Caco-2 (cell line): ENCODE results near the gene MANEAL. TPM values are rescaled to one million over a fixed set of nuclear protein-coding genes. Genes with fewer than 3 reads are reported as not detected.

Experiments
- BruUV-seq: library from RNA; stranded (reverse); fragments of 400-500 nt; replicated peaks from 2 replicates; lab custom pipeline; 2021; lab: Mats Ljungman, UMichigan
- CTCF ChIA-PET: fragments of 300-600 bp; sonication (Branson Sonifier 250); formaldehyde crosslinking; loops from one replicate; lab custom pipeline; 2022; ENCODE audit warnings: antibody characterized with exemption; lab: Charles Lee
- POLR2A ChIA-PET: fragments of 300-600 bp; sonication (Branson Sonifier 250); formaldehyde crosslinking; loops from one replicate; lab custom pipeline; 2022; ENCODE audit warnings: antibody characterized with exemption; lab: Charles Lee
- DNase-seq, 2 experiments: peaks; one replicate each; pipeline versions ENCODE4 v3.0.0 to v3.0.0-alpha.2; 2020 to 2022
- H3K27me3 ChIP-seq: replicated peaks from 2 replicates; pipeline ENCODE4 v1.6.0; 2011; ENCODE audit warnings: low read length; ENCODE audit not compliant: control insufficient read depth, insufficient read depth
- H3K36me3 ChIP-seq: 2 replicates; pipeline ENCODE4 v1.5.1; 2011; ENCODE audit warnings: low read length; ENCODE audit not compliant: control insufficient read depth, insufficient read depth
- H3K4me1 ChIP-seq: fragments of 250-450 bp; sonication (Bioruptor Pico); 2 replicates; pipeline ENCODE4 v1.5.1; 2020; ENCODE audit warnings: mild to moderate bottlenecking
- H3K4me3 ChIP-seq: 2 replicates; pipeline ENCODE4 v1.5.1; 2011; ENCODE audit warnings: low read depth, mild to moderate bottlenecking, control low read depth, low read length
- H3K9me3 ChIP-seq: fragments of 250-450 bp; sonication (Bioruptor Pico); 2 replicates; pipeline ENCODE4 v1.5.1; 2020; ENCODE audit warnings: mild to moderate bottlenecking, moderate library complexity
- H3K27ac Mint-ChIP-seq: one replicate; pipeline ENCODE4 v1.8.0; 2022; ENCODE audit warnings: mixed read lengths; ENCODE audit not compliant: unreplicated experiment
- H3K27me3 Mint-ChIP-seq: one replicate; pipeline ENCODE4 v1.8.0; 2022; ENCODE audit warnings: mixed read lengths; ENCODE audit not compliant: insufficient read depth, unreplicated experiment
- H3K36me3 Mint-ChIP-seq: one replicate; pipeline ENCODE4 v1.8.0; 2022; ENCODE audit warnings: mild to moderate bottlenecking, mixed read lengths; ENCODE audit not compliant: insufficient read depth, unreplicated experiment
- H3K4me1 Mint-ChIP-seq: one replicate; pipeline ENCODE4 v1.8.0; 2022; ENCODE audit warnings: low read depth, mixed read lengths; ENCODE audit not compliant: unreplicated experiment
- H3K4me3 Mint-ChIP-seq: one replicate; pipeline ENCODE4 v1.8.0; 2022; ENCODE audit warnings: mild to moderate bottlenecking, moderate library complexity, mixed read lengths; ENCODE audit not compliant: unreplicated experiment
- H3K9me3 Mint-ChIP-seq: one replicate; pipeline ENCODE4 v1.8.0; 2022; ENCODE audit warnings: mixed read lengths; ENCODE audit not compliant: unreplicated experiment
- intact Hi-C: fragments of 100-400 bp; cut with micrococcal nuclease; formaldehyde crosslinking; loops from one replicate; pipeline ENCODE4 v1.10.0; 2022; ENCODE audit not compliant: unreplicated experiment
- total RNA-seq: library from RNA; stranded (reverse); gene quantifications from 2 replicates; pipeline ENCODE4 v1.2.3, GENCODE V29; 2022
- TF ChIP-seq, protein P1 (sequence below), 2 experiments: fragments of 200-600 bp in 1 of 2; IDR thresholded peaks; 1 replicate in 1 of 2; 2 replicates in 1 of 2; pipeline versions ENCODE4 v1.5.1 to v1.8.0; 2011 to 2022; ENCODE audit warnings: antibody characterized with exemption in 1 of 2, control low read depth in 1 of 2, inconsistent platforms in 1 of 2, low read depth in 1 of 2, low read length in 1 of 2, mild to moderate bottlenecking in 1 of 2, moderate library complexity in 1 of 2; ENCODE audit not compliant: insufficient read depth in 1 of 2, severe bottlenecking in 1 of 2, unreplicated experiment in 1 of 2

The MANEAL gene
- total RNA-seq, 1 experiment from 2014 or later, result 25.9 TPM

DNA sequence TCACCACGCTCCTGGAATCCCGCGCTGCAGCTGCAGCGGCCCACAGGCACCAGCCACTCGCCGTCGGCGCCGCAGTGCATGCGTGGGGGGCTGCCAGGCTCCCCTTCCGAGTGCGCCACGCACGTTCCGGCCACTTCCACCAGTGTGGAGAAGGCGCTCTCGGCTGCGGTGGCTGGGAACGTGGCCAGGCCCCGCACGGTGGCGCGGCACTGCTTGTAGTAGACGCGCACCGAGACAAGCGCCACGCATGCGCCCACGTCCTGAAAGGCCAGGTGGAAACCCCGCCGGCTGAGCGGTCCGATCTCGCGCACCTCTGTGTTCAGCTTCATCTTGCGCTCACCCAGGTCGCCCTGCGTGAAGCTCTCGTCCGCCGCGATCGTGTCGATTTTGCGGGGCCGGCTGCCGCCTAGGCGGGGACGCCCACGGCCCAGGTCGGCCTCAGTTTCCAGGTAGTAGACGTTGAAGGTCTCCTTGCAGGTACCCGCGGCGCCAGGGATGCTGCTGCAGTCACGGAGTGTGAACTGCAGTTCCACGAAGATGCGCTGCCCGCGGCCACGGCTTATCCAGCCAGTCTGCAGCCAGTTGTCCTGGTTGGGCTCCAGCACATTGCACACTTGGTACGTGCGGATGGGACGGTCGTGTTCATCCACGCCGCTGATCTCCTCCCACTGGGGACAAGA lies 32.1 kb upstream of the MANEAL start:
- H3K36me3 Mint-ChIP-seq, result no peaks in the 10 kb centered on the region
- no peaks in the 10 kb centered on the region for H3K9me3 Mint-ChIP-seq
- no peak for DNase-seq
- no TSS peak for BruUV-seq
- intact Hi-C loops, result no loop called here
- Histone ChIP-seq H3K9me3 (no peaks in the 10 kb centered on the region), H3K36me3 (no peaks in the 10 kb centered on the region), H3K4me3 (no peak overlapping the region), H3K4me1 (no peaks in the 10 kb centered on the region), H3K27me3 (no peaks in the 10 kb centered on the region)
- TF ChIP-seq, protein P1, sequence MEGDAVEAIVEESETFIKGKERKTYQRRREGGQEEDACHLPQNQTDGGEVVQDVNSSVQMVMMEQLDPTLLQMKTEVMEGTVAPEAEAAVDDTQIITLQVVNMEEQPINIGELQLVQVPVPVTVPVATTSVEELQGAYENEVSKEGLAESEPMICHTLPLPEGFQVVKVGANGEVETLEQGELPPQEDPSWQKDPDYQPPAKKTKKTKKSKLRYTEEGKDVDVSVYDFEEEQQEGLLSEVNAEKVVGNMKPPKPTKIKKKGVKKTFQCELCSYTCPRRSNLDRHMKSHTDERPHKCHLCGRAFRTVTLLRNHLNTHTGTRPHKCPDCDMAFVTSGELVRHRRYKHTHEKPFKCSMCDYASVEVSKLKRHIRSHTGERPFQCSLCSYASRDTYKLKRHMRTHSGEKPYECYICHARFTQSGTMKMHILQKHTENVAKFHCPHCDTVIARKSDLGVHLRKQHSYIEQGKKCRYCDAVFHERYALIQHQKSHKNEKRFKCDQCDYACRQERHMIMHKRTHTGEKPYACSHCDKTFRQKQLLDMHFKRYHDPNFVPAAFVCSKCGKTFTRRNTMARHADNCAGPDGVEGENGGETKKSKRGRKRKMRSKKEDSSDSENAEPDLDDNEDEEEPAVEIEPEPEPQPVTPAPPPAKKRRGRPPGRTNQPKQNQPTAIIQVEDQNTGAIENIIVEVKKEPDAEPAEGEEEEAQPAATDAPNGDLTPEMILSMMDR (IDR thresholded peaks at IDR 0.05; ENCODE audit: insufficient read depth in 1 of 2, low read depth in 1 of 2, low read length in 1 of 2, severe bottlenecking in 1 of 2, unreplicated experiment in 1 of 2), result no peak
- POLR2A ChIA-PET, result no interaction called here
- peaks cover 8% of the 10 kb centered on the region for H3K27me3 Mint-ChIP-seq
- H3K4me3 Mint-ChIP-seq, result no peak overlapping the region
- H3K4me1 Mint-ChIP-seq, result no peaks in the 10 kb centered on the region
- no peak overlapping the region for H3K27ac Mint-ChIP-seq
- CTCF ChIA-PET, result no interaction called here

DNA sequence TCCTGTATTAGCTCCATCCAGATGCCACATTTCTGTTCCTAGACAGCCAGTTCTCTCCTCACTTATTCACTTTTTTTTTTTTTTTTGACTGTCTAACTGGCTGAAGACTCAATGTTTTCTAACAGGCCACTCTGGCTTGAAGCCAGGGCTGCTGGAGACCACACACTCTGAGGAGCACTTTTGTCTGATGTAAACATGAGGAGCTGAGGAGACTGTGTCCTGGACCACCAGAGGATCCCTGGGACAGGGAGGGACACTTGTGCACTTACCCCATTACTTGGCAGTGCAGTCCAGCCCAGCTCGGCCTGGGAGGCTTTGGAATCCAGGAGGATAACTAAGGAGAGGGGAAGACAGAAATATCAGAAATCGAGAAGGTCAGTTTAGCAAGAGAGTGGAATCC lies 31.1 kb upstream of the MANEAL start:
- H3K9me3 ChIP-seq, result no peaks in the 10 kb centered on the region
- no peaks in the 10 kb centered on the region for H3K36me3 ChIP-seq
- H3K4me3 ChIP-seq, result no peak overlapping the region
- BruUV-seq, result no TSS peak
- Mint-ChIP-seq H3K9me3 (no peaks in the 10 kb centered on the region), H3K4me1 (no peaks in the 10 kb centered on the region), H3K27ac (no peak overlapping the region), H3K27me3 (peaks cover 8% of the 10 kb centered on the region), H3K36me3 (no peaks in the 10 kb centered on the region), H3K4me3 (no peak overlapping the region)
- no peaks in the 10 kb centered on the region for H3K4me1 ChIP-seq
- POLR2A ChIA-PET, result no interaction called here
- TF ChIP-seq, protein P1 (IDR thresholded peaks at IDR 0.05; ENCODE audit: insufficient read depth in 1 of 2, low read depth in 1 of 2, low read length in 1 of 2, severe bottlenecking in 1 of 2, unreplicated experiment in 1 of 2), result no peak
- intact Hi-C loops, result no loop called here
- CTCF ChIA-PET, result no interaction called here
- no peaks in the 10 kb centered on the region for H3K27me3 ChIP-seq
- no peak for DNase-seq

DNA sequence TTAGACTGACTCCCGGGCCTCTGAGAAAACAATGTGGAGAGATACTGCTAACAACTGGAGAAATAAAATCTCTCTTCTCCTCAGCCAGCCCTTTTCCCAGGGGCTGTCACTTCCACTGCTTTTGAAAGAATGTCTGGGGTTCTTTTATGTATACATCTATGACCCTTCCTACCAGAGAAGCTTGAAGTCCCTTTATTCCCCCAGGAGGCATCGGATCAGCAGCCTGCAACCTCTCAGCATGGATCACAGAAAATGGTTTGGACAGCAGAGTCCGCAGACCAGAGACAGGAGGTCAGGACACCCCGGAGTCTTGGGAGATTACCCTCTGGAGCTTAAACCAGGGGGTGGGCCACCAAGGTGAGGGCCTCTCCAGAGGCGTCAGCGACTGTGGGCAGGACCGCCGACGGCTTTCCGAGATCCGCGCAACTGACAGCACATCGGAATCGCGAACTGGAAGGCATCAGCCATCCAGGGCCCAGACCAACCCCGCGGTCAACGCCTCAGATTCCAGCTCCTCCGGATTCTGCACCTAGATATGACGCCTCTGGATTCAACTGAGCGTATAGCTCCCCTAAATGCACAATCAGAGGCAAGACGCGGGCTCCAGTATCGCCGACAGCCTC lies 29.7 kb upstream of the MANEAL start:
- H3K27me3 ChIP-seq, result no peaks in the 10 kb centered on the region
- POLR2A ChIA-PET, result no interaction called here
- no peak overlapping the region for H3K4me3 ChIP-seq
- Mint-ChIP-seq H3K4me3 (no peak overlapping the region), H3K36me3 (no peaks in the 10 kb centered on the region), H3K27ac (no peak overlapping the region), H3K4me1 (no peaks in the 10 kb centered on the region), H3K27me3 (peaks cover 13% of the 10 kb centered on the region), H3K9me3 (no peaks in the 10 kb centered on the region)
- no peaks in the 10 kb centered on the region for H3K36me3 ChIP-seq
- intact Hi-C loops, result no loop called here
- DNase-seq, result no peak
- TF ChIP-seq, protein P1 (IDR thresholded peaks at IDR 0.05; ENCODE audit: insufficient read depth in 1 of 2, low read depth in 1 of 2, low read length in 1 of 2, severe bottlenecking in 1 of 2, unreplicated experiment in 1 of 2), result no peak
- H3K9me3 ChIP-seq, result no peaks in the 10 kb centered on the region
- CTCF ChIA-PET, result no interaction called here
- H3K4me1 ChIP-seq, result no peaks in the 10 kb centered on the region
- no TSS peak for BruUV-seq
